Non-pigmented ciliary epithelial cell (primary cell): ENCODE data around the gene ERFL.
"Not testable (repeated sequence)": the region's sequence is repeated elsewhere in the genome, so short reads cannot be mapped to it uniquely, and the experiment has no call there.

Experiments used
- DNase-seq: peaks from one replicate; pipeline ENCODE4 v3.0.0-alpha.2; 2010; ENCODE audit warnings: low read depth

Gene ERFL

GRCh38 chr19:41926763-41927496 lies 1.3 kb downstream of the ERFL start:
- DNase-seq = no peak

GRCh38 chr19:41926028-41926762 lies 2.1 kb downstream of the ERFL start:
- DNase-seq = no peak

GRCh38 chr19:41925208-41926003 lies 2.8 kb downstream of the ERFL start:
- no peak for DNase-seq

GRCh38 chr19:41924151-41925145 lies 3.8 kb downstream of the ERFL start:
- no peak for DNase-seq

- no peak for DNase-seq
Observed at GRCh38 chr19:41923045-41923788, 5.0 kb downstream of the ERFL start.

- DNase-seq = no peak
Observed at GRCh38 chr19:41922585-41922984, 5.7 kb downstream of the ERFL start.

GRCh38 chr19:41921577-41922576 lies 6.4 kb downstream of the ERFL start:
- DNase-seq = no peak

- no peak for DNase-seq
Observed at GRCh38 chr19:41920882-41921576, 7.2 kb downstream of the ERFL start.

GRCh38 chr19:41919948-41920712 lies 8.1 kb downstream of the ERFL start:
- DNase-seq = no peak

GRCh38 chr19:41918653-41919244 lies 9.5 kb downstream of the ERFL start:
- peak; percentile 9 for DNase-seq

- no peak for DNase-seq
Observed at GRCh38 chr19:41918095-41918494, 10.2 kb downstream of the ERFL start.

- no peak for DNase-seq
Observed at GRCh38 chr19:41917676-41918075, 10.6 kb downstream of the ERFL start.

GRCh38 chr19:41915776-41916414 lies 12.4 kb downstream of the ERFL start:
- DNase-seq = no peak

- no peak for DNase-seq
Observed at GRCh38 chr19:41915021-41915775, 13.1 kb downstream of the ERFL start.

- DNase-seq = not testable (repeated sequence)
Observed at GRCh38 chr19:41914424-41914834, 13.8 kb downstream of the ERFL start.
